Measurements from ENCODE around the gene LARGE1. TPM values are rescaled to one million over a fixed set of nuclear protein-coding genes. Genes with fewer than 3 reads are reported as not detected.

LARGE1 gene
- total RNA-seq, 1 experiment from 2014 or later, result 5.8 TPM

DNA sequence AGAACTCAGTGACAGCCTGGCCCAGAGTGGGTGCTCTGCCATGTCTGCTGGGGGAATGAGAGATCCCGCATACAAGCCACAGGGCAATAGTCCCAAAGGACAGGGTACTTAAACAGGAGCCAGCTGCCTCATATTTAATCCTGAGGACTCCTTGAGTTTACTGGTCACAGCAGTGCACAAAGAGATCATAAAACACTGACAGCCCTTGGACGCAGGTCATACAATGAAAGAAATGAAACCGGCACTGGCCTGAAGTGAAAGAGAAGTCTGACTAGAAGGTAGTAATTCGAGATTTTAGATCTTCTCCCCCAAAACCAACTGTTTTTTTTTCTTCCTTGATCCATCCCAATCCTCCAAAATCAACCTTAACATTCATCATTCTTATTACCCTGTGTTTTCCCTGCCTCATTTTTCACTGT, 562.3 kb downstream of the LARGE1 start:
- CTCF ChIA-PET, result no interaction called here
- Mint-ChIP-seq H3K27ac (ENCODE audit: unreplicated experiment) (no peak overlapping the region), H3K36me3 (ENCODE audit: insufficient read depth, unreplicated experiment) (no peaks in the 10 kb centered on the region)

GRCh38 chr22:33354928-33355327, 565.3 kb downstream of the LARGE1 start:
- no TSS peak for BruUV-seq (replicated peaks)
- Histone ChIP-seq H3K4me3 (ENCODE audit: low read depth, low read length) (no peak overlapping the region), H3K36me3 (ENCODE audit: control insufficient read depth, insufficient read depth, low read length) (no peaks in the 10 kb centered on the region), H3K9me3 (no peaks in the 10 kb centered on the region), H3K4me1 (0 out of 2 replicates have a peak, but pooled peaks cover 9% of the 10 kb centered on the region), H3K27me3 (replicated peaks; ENCODE audit: control insufficient read depth, insufficient read depth, low read length) (no peaks in the 10 kb centered on the region)
- H3K27me3 Mint-ChIP-seq (ENCODE audit: insufficient read depth, unreplicated experiment), result no peaks in the 10 kb centered on the region
- ChIA-PET POLR2A (no interaction called here), CTCF (no interaction called here)
- H3K9me3 Mint-ChIP-seq (ENCODE audit: unreplicated experiment), result no peaks in the 10 kb centered on the region
- intact Hi-C loops (cut with micrococcal nuclease; ENCODE audit: unreplicated experiment), result no loop called here
- H3K27ac Mint-ChIP-seq (ENCODE audit: unreplicated experiment), result no peak overlapping the region
- H3K4me1 Mint-ChIP-seq (ENCODE audit: low read depth, unreplicated experiment), result peaks cover 10% of the 10 kb centered on the region
- no peak overlapping the region for H3K4me3 Mint-ChIP-seq (ENCODE audit: unreplicated experiment)
- no peaks in the 10 kb centered on the region for H3K36me3 Mint-ChIP-seq (ENCODE audit: insufficient read depth, unreplicated experiment)
- no peak for DNase-seq
- no peak for TF ChIP-seq CTCF (IDR thresholded peaks at IDR 0.05; ENCODE audit: insufficient read depth in 1 of 2, low read depth in 1 of 2, low read length in 1 of 2, severe bottlenecking in 1 of 2, unreplicated experiment in 1 of 2)

More for the DNA sequence above, 562.3 kb downstream of the LARGE1 start:
- Mint-ChIP-seq H3K4me3 (ENCODE audit: unreplicated experiment) (no peak overlapping the region), H3K27me3 (ENCODE audit: insufficient read depth, unreplicated experiment) (no peaks in the 10 kb centered on the region), H3K4me1 (ENCODE audit: low read depth, unreplicated experiment) (peaks cover 10% of the 10 kb centered on the region), H3K9me3 (ENCODE audit: unreplicated experiment) (no peaks in the 10 kb centered on the region)
- POLR2A ChIA-PET, result no interaction called here
- no peaks in the 10 kb centered on the region for H3K36me3 ChIP-seq (ENCODE audit: control insufficient read depth, insufficient read depth, low read length)
- no peaks in the 10 kb centered on the region for H3K27me3 ChIP-seq (replicated peaks; ENCODE audit: control insufficient read depth, insufficient read depth, low read length)
- 0 out of 2 replicates have a peak, but pooled peaks cover 9% of the 10 kb centered on the region for H3K4me1 ChIP-seq
- DNase-seq, result no peak
- intact Hi-C loops (cut with micrococcal nuclease; ENCODE audit: unreplicated experiment), result no loop called here
- no TSS peak for BruUV-seq (replicated peaks)
- no peak overlapping the region for H3K4me3 ChIP-seq (ENCODE audit: low read depth, low read length)
- no peaks in the 10 kb centered on the region for H3K9me3 ChIP-seq
- TF ChIP-seq CTCF (IDR thresholded peaks at IDR 0.05; ENCODE audit: insufficient read depth in 1 of 2, low read depth in 1 of 2, low read length in 1 of 2, severe bottlenecking in 1 of 2, unreplicated experiment in 1 of 2), result no peak

DNA sequence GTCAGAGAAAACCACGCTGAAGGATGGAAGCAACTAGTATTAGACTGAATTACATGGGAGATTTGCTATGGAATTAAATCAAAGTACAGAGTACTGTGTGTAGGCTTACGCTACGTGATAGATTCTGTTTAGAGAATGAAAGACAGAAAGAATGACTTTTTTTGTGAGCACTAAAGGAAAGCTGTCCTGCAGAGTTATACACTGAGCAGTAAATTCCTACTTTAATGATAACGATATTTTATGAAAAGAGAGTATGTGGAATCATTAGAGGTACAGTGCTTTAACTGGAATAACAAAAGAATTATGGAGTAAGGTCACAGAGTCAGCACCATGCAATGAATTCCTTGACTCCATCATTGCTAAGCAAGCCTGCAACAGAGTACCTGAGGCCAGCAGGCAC, 566.8 kb downstream of the LARGE1 start:
- Mint-ChIP-seq H3K27me3 (ENCODE audit: insufficient read depth, unreplicated experiment) (no peaks in the 10 kb centered on the region), H3K4me3 (ENCODE audit: unreplicated experiment) (no peak overlapping the region), H3K4me1 (ENCODE audit: low read depth, unreplicated experiment) (peaks cover 10% of the 10 kb centered on the region), H3K27ac (ENCODE audit: unreplicated experiment) (no peak overlapping the region), H3K36me3 (ENCODE audit: insufficient read depth, unreplicated experiment) (no peaks in the 10 kb centered on the region), H3K9me3 (ENCODE audit: unreplicated experiment) (no peaks in the 10 kb centered on the region)
- BruUV-seq (replicated peaks), result no TSS peak
- Histone ChIP-seq H3K9me3 (no peaks in the 10 kb centered on the region), H3K27me3 (replicated peaks; ENCODE audit: control insufficient read depth, insufficient read depth, low read length) (no peaks in the 10 kb centered on the region), H3K4me1 (0 out of 2 replicates have a peak, but pooled peaks cover 9% of the 10 kb centered on the region), H3K36me3 (ENCODE audit: control insufficient read depth, insufficient read depth, low read length) (no peaks in the 10 kb centered on the region), H3K4me3 (ENCODE audit: low read depth, low read length) (no peak overlapping the region)
- no peak for DNase-seq
- ChIA-PET CTCF (no interaction called here), POLR2A (no interaction called here)
- no peak for TF ChIP-seq CTCF (IDR thresholded peaks at IDR 0.05; ENCODE audit: insufficient read depth in 1 of 2, low read depth in 1 of 2, low read length in 1 of 2, severe bottlenecking in 1 of 2, unreplicated experiment in 1 of 2)
- intact Hi-C loops (cut with micrococcal nuclease; ENCODE audit: unreplicated experiment), result no loop called here
